Activated T-helper 2 cell treated with anti-CD3 and anti-CD28 coated beads, Interferon-gamma antibody, Interleukin-2, Interleukin-4, amounts not matched to agents 10 μg/mL and 5 μg/mL and 100 μg/mL, durations not matched to agents 14 hours and 24 hours and 36 hours (primary cell): Measurements from ENCODE around the gene CCDC80. TPM values are rescaled to one million over a fixed set of nuclear protein-coding genes. Genes with fewer than 3 reads are reported as not detected.
"Not testable (repeated sequence)": the region's sequence is repeated elsewhere in the genome, so short reads cannot be mapped to it uniquely, and the experiment has no call there.

Experiments
- DNase-seq: peaks from one replicate; pipeline ENCODE4 v3.0.0; 2021; ENCODE audit warnings: low spot score
- H3K27ac Mint-ChIP-seq: one replicate; pipeline ENCODE4 v1.8.0; 2021; ENCODE audit warnings: mixed read lengths
- H3K27me3 Mint-ChIP-seq: one replicate; pipeline ENCODE4 v1.8.0; 2021; ENCODE audit warnings: low read depth, mixed read lengths
- H3K36me3 Mint-ChIP-seq: one replicate; pipeline ENCODE4 v1.8.0; 2021; ENCODE audit warnings: low read depth, mixed read lengths
- H3K4me1 Mint-ChIP-seq: one replicate; pipeline ENCODE4 v1.8.0; 2021; ENCODE audit warnings: low read depth, mixed read lengths
- H3K4me3 Mint-ChIP-seq: one replicate; pipeline ENCODE4 v1.8.0; 2021; ENCODE audit warnings: low read depth, mild to moderate bottlenecking, moderate library complexity, mixed read lengths
- H3K9me3 Mint-ChIP-seq: one replicate; pipeline ENCODE4 v1.8.0; 2021; ENCODE audit warnings: mixed read lengths
- intact Hi-C: fragments of 100-400 bp; cut with micrococcal nuclease; formaldehyde crosslinking; loops from one replicate; pipeline ENCODE4 v1.15.1; 2023
- total RNA-seq: library from RNA; stranded (reverse); gene quantifications from 2 replicates; pipeline ENCODE4 v1.2.3, GENCODE V29; 2022

The CCDC80 gene
- total RNA-seq, 1 donor from 2014 or later = not detected

GRCh38 chr3:112676659-112677234, 35.8 kb upstream of the CCDC80 start:
- H3K4me1 Mint-ChIP-seq = peaks cover 66% of the 10 kb centered on the region
- no peaks in the 10 kb centered on the region for H3K9me3 Mint-ChIP-seq
- intact Hi-C loops = loop anchor here (1.0 to 10.0 kb wide), 9 partner anchors 61 to 1862 kb away; partner anchors contain the start of gene SLC35A5
- no peaks in the 10 kb centered on the region for H3K36me3 Mint-ChIP-seq
- peaks cover 9% of the 10 kb centered on the region for H3K27me3 Mint-ChIP-seq
- peak; percentile 87 for DNase-seq
- peak overlapping the region; percentile 82 for H3K27ac Mint-ChIP-seq
- H3K4me3 Mint-ChIP-seq = peak overlapping the region; percentile 66

DNA sequence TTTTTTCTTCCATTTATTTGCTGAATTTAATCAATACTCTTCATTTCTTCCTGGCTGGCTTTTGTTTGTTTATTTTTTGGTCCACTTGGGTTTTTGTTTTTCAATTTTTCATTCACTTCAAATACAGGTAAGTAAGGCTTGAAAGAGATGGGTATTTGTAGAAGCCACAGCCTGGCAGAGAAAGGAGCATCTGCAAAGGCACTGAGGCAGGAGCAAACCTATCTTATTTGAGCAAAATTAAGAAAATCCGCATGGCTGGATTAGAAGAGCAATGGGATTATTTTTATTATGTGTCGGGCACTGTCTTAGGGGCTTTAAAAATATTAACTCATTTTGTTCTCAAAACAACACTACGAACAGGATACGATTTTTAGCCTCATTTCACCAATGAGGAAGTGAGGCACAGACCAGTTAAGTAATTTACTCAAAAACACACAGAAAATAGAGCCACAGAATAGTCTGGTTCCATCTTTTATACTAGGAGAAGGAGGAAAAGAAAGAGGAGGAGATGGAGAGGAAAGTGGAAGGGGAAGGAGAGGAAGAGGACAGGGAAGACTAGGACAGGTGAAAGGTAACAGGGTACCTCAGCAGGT, 35.1 kb upstream of the CCDC80 start:
- Mint-ChIP-seq H3K4me1 (peaks cover 70% of the 10 kb centered on the region), H3K27ac (peak overlapping the region; percentile 82)

GRCh38 chr3:112675349-112675748, 34.4 kb upstream of the CCDC80 start:
- no peaks in the 10 kb centered on the region for H3K9me3 Mint-ChIP-seq
- peaks cover 9% of the 10 kb centered on the region for H3K27me3 Mint-ChIP-seq
- H3K27ac Mint-ChIP-seq = peak overlapping the region; percentile 10
- no peak for DNase-seq
- H3K4me1 Mint-ChIP-seq = peaks cover 75% of the 10 kb centered on the region
- no peaks in the 10 kb centered on the region for H3K36me3 Mint-ChIP-seq
- intact Hi-C loops = loop anchor here (5.0 to 10.0 kb wide), 5 partner anchors 99 to 1861 kb away; no protein-coding TSS in a partner anchor
- H3K4me3 Mint-ChIP-seq = no peak overlapping the region

More for the DNA sequence above, 35.1 kb upstream of the CCDC80 start:
- H3K27me3 Mint-ChIP-seq = peaks cover 9% of the 10 kb centered on the region
- no peak for DNase-seq
- no peaks in the 10 kb centered on the region for H3K36me3 Mint-ChIP-seq
- intact Hi-C loops = loop anchor here (1.0 to 10.0 kb wide), 8 partner anchors 61 to 1861 kb away; partner anchors contain the start of gene SLC35A5
- H3K4me3 Mint-ChIP-seq = peak overlapping the region; percentile 66
- no peaks in the 10 kb centered on the region for H3K9me3 Mint-ChIP-seq

DNA sequence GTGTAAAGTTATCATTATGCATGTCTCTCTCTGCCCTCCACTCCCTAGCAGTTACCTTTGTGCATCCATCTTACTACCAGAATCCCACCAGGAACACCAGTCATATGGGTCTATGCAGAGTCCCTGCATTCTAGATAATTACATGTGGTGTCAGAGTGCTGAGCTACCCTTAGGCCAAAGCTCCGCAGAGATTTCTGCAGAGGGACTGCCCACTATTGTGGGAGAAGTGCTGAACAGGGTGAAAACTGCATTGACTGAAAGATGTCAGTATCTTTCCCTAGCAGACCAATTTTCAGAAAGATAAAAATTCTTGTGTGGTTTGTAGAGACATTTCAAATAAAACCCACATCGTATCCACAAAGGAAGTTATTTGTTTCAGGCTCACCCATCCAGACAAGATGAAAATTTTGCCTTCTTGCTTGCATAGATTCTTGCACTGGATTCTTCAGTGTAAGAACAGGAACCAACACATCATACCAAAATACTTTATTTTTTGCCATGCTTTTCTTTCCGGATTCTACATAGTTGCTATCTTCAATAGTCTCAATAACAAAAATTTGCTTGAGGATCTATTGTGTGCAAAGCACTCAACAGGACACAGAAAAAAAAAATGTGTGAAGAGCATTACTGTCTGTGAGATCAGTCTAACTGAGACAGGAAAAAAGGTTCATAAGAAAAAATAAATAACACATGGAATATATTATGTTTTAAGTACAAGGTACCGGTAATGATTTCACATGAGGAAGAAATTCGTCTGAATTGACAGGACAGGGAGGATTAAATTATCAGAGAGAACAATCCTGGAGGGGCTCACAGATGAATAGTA, 32.0 kb upstream of the CCDC80 start:
- H3K27ac Mint-ChIP-seq = peak overlapping the region; percentile 72
- H3K4me3 Mint-ChIP-seq = peak overlapping the region; percentile 7
- peaks cover 74% of the 10 kb centered on the region for H3K4me1 Mint-ChIP-seq
- no peaks in the 10 kb centered on the region for H3K36me3 Mint-ChIP-seq
- H3K9me3 Mint-ChIP-seq = no peaks in the 10 kb centered on the region
- H3K27me3 Mint-ChIP-seq = peaks cover 7% of the 10 kb centered on the region
- intact Hi-C loops = loop anchor here (2.0 to 10.0 kb wide), 6 partner anchors 30 to 1858 kb away; no protein-coding TSS in a partner anchor
- DNase-seq = peak; percentile 33

- H3K27me3 Mint-ChIP-seq = peaks cover 7% of the 10 kb centered on the region
- no peaks in the 10 kb centered on the region for H3K36me3 Mint-ChIP-seq
- H3K4me3 Mint-ChIP-seq = peak overlapping the region; percentile 31
- H3K4me1 Mint-ChIP-seq = peaks cover 73% of the 10 kb centered on the region
- intact Hi-C loops = loop anchor here (2.0 to 10.0 kb wide), 6 partner anchors 29 to 1857 kb away; no protein-coding TSS in a partner anchor
- DNase-seq = no peak
- H3K9me3 Mint-ChIP-seq = no peaks in the 10 kb centered on the region
- H3K27ac Mint-ChIP-seq = peak overlapping the region; percentile 72
Observed at GRCh38 chr3:112671930-112672715, 31.2 kb upstream of the CCDC80 start.

DNA sequence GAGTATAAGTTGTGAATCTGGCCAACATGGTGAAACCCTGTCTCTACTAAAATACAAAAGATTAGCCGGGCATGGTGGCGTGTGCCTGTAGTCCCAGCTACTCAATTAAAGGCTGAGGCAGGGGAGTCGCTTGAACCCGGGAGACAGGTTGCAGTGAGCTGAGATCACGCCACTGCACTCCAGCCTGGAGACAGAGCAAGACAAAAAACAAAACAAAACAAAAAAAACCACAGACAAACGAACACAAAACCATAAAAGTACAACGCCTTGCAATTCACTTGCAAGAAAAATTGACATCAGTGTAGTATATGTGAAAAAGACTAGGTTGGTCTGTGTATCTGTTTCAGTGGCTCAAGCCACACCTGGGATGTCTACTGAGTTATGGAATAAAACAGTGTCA, 29.9 kb upstream of the CCDC80 start:
- intact Hi-C loops = loop anchor here (5.0 to 10.0 kb wide), 5 partner anchors 104 to 1856 kb away; no protein-coding TSS in a partner anchor
- DNase-seq = no peak
- H3K36me3 Mint-ChIP-seq = no peaks in the 10 kb centered on the region
- peaks cover 4% of the 10 kb centered on the region for H3K9me3 Mint-ChIP-seq
- H3K4me1 Mint-ChIP-seq = peaks cover 61% of the 10 kb centered on the region
- no peak overlapping the region for H3K4me3 Mint-ChIP-seq
- H3K27ac Mint-ChIP-seq = no peak overlapping the region
- peaks cover 9% of the 10 kb centered on the region for H3K27me3 Mint-ChIP-seq

DNA sequence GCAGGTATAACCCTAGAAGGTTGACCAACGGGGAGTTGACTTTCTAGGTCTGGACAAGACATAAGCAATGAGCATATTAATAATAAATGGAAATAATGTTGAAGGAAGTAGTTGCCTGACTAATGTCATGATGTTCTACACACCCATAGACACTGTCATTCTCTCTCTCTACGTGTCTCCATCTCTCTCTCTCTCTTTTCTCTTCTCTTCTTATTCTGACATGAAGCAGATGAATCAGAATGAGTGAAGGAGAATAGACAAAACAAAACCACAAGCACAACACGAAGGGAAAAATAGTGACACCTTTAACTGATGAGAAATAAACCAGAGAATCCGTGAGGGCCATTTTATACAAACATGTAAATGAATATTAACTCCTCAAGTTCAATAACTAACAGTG, 26.7 kb upstream of the CCDC80 start:
- Mint-ChIP-seq H3K4me1 (peaks cover 34% of the 10 kb centered on the region), H3K27ac (no peak overlapping the region), H3K4me3 (no peak overlapping the region), H3K36me3 (peaks cover 8% of the 10 kb centered on the region), H3K9me3 (peaks cover 13% of the 10 kb centered on the region), H3K27me3 (peaks cover 13% of the 10 kb centered on the region)
- no peak for DNase-seq
- intact Hi-C loops = no loop called here

DNA sequence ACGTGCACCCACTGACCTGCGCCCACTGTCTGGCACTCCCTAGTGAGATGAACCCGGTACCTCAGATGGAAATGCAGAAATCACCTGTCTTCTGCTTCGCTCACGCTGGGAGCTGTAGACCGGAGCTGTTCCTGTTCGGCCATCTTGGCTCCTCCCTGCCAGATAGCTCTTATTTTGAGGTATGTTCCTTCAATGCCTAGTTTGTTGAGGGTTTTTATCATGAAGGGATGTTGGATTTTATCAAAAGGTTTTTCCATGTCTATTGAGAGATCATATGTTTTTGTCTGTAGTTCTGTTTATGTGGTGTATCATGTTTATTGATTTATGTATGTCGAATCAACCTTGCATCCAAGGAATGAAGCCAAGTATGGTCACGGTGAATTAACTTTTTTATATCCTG, 24.1 kb upstream of the CCDC80 start:
- peaks cover 17% of the 10 kb centered on the region for H3K9me3 Mint-ChIP-seq
- H3K27ac Mint-ChIP-seq, H3K4me3 Mint-ChIP-seq: not testable (repeated sequence)

GRCh38 chr3:112656043-112656442, 15.1 kb upstream of the CCDC80 start:
- Mint-ChIP-seq H3K4me3 (no peak overlapping the region), H3K36me3 (no peaks in the 10 kb centered on the region), H3K9me3 (peaks cover 10% of the 10 kb centered on the region), H3K27ac (no peak overlapping the region), H3K4me1 (peaks cover 1% of the 10 kb centered on the region), H3K27me3 (peaks cover 21% of the 10 kb centered on the region)
- no peak for DNase-seq
- intact Hi-C loops = no loop called here

More for the DNA sequence above, 24.1 kb upstream of the CCDC80 start:
- H3K4me1 Mint-ChIP-seq = peaks cover 12% of the 10 kb centered on the region
- H3K27me3 Mint-ChIP-seq = peaks cover 19% of the 10 kb centered on the region
- DNase-seq, intact Hi-C loops: not testable (repeated sequence)
- peaks cover 11% of the 10 kb centered on the region for H3K36me3 Mint-ChIP-seq

DNA sequence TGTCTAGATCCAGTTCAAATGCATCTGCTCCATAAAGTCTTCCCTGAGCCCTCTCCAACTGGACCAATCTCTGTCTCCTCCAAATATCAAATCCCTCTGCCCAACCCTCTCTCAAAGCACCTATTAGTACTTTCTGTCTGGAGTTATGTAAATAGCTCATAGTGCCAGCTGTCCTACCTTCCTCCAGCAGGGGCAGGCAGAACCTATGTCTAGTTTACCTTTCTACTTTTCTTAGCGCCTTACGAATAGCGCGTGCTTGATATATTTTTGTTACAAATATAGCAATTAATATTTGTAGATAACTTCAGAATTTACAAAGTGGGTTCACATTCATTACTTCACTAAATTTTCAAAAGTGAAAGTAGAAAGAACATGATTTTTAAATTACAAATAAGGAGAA, 14.0 kb upstream of the CCDC80 start:
- peaks cover 1% of the 10 kb centered on the region for H3K4me1 Mint-ChIP-seq
- H3K9me3 Mint-ChIP-seq = peaks cover 10% of the 10 kb centered on the region
- no peaks in the 10 kb centered on the region for H3K36me3 Mint-ChIP-seq
- intact Hi-C loops = no loop called here
- H3K27me3 Mint-ChIP-seq = peaks cover 21% of the 10 kb centered on the region
- no peak for DNase-seq
- no peak overlapping the region for H3K27ac Mint-ChIP-seq
- H3K4me3 Mint-ChIP-seq = no peak overlapping the region

- no peak overlapping the region for H3K27ac Mint-ChIP-seq
- DNase-seq = no peak
- intact Hi-C loops = no loop called here
Observed at GRCh38 chr3:112654492-112654891, 13.5 kb upstream of the CCDC80 start.

DNA sequence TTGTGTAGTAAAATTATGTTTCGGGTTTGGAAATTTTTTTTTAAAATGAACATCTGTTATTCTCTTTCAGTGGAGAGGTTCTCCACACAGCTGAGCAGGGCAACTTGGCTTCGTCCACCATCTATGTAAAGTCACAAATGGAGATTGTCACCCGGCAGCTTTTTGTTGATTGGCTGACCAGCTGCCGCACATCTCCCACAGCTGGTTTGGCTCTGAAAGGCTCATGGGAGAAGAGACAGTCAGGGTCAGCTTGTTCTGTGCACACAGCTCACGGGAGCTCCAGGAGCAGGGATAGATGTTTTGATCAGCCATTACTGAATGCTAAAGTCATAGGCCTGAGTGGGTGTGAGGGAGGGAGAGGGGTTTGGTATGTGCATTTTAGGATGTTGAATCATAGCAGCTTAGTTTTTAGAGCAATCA, 12.9 kb upstream of the CCDC80 start:
- intact Hi-C loops = no loop called here
- no peak overlapping the region for H3K4me3 Mint-ChIP-seq
- H3K4me1 Mint-ChIP-seq = peaks cover 11% of the 10 kb centered on the region
- H3K9me3 Mint-ChIP-seq = peaks cover 10% of the 10 kb centered on the region
- no peak overlapping the region for H3K27ac Mint-ChIP-seq
- DNase-seq = no peak
- peaks cover 21% of the 10 kb centered on the region for H3K27me3 Mint-ChIP-seq
- H3K36me3 Mint-ChIP-seq = no peaks in the 10 kb centered on the region

More at GRCh38 chr3:112654492-112654891, 13.5 kb upstream of the CCDC80 start:
- Mint-ChIP-seq H3K9me3 (peaks cover 10% of the 10 kb centered on the region), H3K27me3 (peaks cover 21% of the 10 kb centered on the region), H3K36me3 (no peaks in the 10 kb centered on the region), H3K4me1 (peaks cover 5% of the 10 kb centered on the region), H3K4me3 (no peak overlapping the region)
